ENCODE data around the gene SYTL2.

Gene SYTL2

GRCh38 chr11:85735876-85736460, 75.0 kb downstream of the SYTL2 start:
- no peak for TF ChIP-seq REST (IDR thresholded peaks at IDR 0.05; ENCODE audit: low read depth)
- TF ChIP-seq, protein P1, sequence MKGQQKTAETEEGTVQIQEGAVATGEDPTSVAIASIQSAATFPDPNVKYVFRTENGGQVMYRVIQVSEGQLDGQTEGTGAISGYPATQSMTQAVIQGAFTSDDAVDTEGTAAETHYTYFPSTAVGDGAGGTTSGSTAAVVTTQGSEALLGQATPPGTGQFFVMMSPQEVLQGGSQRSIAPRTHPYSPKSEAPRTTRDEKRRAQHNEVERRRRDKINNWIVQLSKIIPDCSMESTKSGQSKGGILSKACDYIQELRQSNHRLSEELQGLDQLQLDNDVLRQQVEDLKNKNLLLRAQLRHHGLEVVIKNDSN (IDR thresholded peaks at IDR 0.05), result no peak
- TF ChIP-seq, protein P2, sequence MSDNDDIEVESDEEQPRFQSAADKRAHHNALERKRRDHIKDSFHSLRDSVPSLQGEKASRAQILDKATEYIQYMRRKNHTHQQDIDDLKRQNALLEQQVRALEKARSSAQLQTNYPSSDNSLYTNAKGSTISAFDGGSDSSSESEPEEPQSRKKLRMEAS (IDR thresholded peaks at IDR 0.05), result no peak
- no peak for TF ChIP-seq EGR1 (IDR thresholded peaks at IDR 0.05)
- no peak for TF ChIP-seq CEBPB (IDR thresholded peaks at IDR 0.05)

DNA sequence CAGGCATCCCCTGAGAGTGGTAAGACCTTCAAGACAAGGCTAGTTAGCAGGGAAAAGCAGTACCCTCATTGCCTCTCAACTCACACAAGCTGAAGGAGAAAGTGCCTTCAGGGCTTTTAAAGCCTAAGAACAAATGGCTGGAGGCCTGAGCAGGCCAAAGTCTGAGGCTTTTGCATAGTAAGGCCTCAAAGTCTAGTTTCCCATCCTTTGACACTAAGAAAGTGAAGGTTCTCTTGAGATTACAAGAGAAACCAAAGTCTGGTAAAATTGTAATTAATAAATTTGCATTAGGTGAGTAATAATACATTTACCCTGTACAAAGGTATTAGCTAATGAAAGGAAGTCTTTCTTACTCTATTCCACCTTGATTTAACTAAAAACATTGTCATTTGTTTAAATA, 78.0 kb downstream of the SYTL2 start:
- no peak for TF ChIP-seq NFIC (IDR thresholded peaks at IDR 0.05)

- TF ChIP-seq, protein P1 (IDR thresholded peaks at IDR 0.05), result no peak
- TF ChIP-seq TCF12 (IDR thresholded peaks at IDR 0.05; ENCODE audit: low read depth), result no peak
- TF ChIP-seq REST (IDR thresholded peaks at IDR 0.05; ENCODE audit: low read depth), result no peak
- TF ChIP-seq FOXM1 (IDR thresholded peaks at IDR 0.05; ENCODE audit: borderline replicate concordance, low read depth), result no peak
- TF ChIP-seq EGR1 (IDR thresholded peaks at IDR 0.05), result no peak
- TF ChIP-seq TEAD4 (IDR thresholded peaks at IDR 0.05), result no peak
- TF ChIP-seq CREB1 (IDR thresholded peaks at IDR 0.05; ENCODE audit: low read depth), result no peak
- no peak for TF ChIP-seq YY1 (IDR thresholded peaks at IDR 0.05; ENCODE audit: low read depth)
- TF ChIP-seq, protein P2 (IDR thresholded peaks at IDR 0.05), result no peak
- TF ChIP-seq NFIC (IDR thresholded peaks at IDR 0.05), result no peak
These were observed 84.6 kb downstream of the SYTL2 start for GRCh38 chr11:85726381-85726780.

DNA sequence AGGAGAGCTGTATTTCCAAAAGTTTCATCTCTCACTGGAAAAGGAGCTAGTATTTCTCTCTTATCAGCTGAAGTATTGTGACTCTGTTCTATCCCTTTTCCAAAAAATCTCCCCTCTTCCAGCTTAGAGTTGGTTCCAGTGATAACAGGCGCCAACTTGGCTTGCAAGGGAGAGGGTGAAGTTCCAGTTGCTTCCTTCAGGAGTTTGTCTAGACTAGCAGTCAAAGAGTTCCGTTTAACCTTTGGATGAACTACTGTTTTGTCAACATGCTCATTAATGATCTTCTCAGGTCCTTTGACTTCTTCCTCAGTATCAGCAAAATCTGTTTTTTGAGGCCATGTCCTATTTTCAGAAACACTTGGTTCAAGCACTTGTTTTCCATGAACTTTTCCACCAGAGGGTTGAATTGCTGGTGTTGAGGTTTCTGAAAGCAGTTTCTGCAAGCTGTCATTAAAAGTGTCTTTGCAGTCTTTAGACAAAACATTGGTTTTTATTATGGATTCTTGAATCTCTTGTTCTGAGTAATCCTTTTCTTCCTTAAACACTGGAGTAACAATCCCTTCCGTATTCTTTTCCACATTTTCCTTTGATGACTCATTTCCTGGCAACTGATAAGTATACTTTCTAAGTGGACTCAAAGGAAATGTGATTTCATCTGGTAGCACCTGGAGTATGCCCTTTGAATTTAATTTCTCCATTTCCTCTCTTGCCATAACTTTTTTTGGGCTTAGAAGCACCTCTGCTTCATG, 85.3 kb downstream of the SYTL2 start:
- TF ChIP-seq, protein P1 (IDR thresholded peaks at IDR 0.05), result no peak
- TF ChIP-seq TEAD4 (IDR thresholded peaks at IDR 0.05) (peak; percentile 85), NFIC (IDR thresholded peaks at IDR 0.05) (peak; percentile 73)

DNA sequence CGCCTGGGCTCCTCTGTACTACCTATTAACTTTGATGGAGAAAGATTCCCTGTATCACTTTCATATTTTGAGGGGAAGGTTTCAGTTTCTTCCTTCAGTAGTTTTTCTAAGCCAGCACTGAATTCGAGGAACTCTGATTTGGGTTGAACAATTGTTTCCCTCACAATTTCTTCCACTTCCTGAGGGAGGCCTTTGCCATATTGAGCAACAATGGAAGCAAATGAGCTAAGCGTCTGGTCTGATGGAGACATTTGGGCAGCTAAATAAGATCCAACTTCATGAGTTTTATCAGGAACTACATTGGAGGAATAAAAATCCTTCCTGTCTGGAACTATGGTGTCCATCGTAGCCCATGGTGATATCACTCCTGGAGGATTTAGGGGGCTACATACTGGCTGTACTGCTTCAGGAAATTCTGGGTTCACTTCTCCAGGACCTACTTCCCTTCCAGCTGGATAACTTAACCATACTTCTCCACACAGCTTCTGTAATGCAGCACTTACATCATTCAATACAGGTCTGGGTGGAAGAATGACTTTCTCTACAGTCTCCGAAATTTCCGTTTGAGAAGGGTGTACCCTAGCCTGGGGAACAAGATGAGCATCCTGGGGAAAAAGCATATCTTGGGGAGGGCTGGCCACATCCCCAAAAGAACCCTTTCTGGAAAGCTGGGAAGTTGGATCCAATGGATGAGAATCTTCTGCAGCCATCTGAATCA, 86.0 kb downstream of the SYTL2 start:
- TF ChIP-seq TAF1 (IDR thresholded peaks at IDR 0.05; ENCODE audit: low read depth), result no peak
- TF ChIP-seq NFIC (IDR thresholded peaks at IDR 0.05), result no peak
- TF ChIP-seq RAD21 (IDR thresholded peaks at IDR 0.05; ENCODE audit: low read depth), result no peak
- TF ChIP-seq, protein P2 (IDR thresholded peaks at IDR 0.05), result no peak
- TF ChIP-seq REST (IDR thresholded peaks at IDR 0.05; ENCODE audit: low read depth), result no peak
- TF ChIP-seq TEAD4 (IDR thresholded peaks at IDR 0.05), result no peak
